Retinal pigment epithelial cell (primary cell): ENCODE measurements around the gene CENPO.

Experiments
- DNase-seq: peaks from one replicate; pipeline ENCODE4 v3.0.0-alpha.2; 2010; ENCODE audit warnings: low read depth
- H3K4me3 ChIP-seq: 2 replicates; pipeline ENCODE4 v1.5.1; 2011; ENCODE audit warnings: mild to moderate bottlenecking, low read length, control low read depth, moderate library complexity
- CTCF ChIP-seq: conservative IDR thresholded peaks from 2 replicates; pipeline ENCODE4 v1.5.1; 2011; ENCODE audit warnings: low read depth, low read length, control low read depth, inconsistent platforms

The CENPO gene

GRCh38 chr2:24839729-24840128 is 46.5 kb downstream of the CENPO start:
- no peak overlapping the region for H3K4me3 ChIP-seq
- no peak for TF ChIP-seq CTCF
- DNase-seq = no peak

GRCh38 chr2:24840164-24840869 is 47.1 kb downstream of the CENPO start:
- TF ChIP-seq CTCF = no peak
- H3K4me3 ChIP-seq = no peak overlapping the region
- DNase-seq = no peak

- DNase-seq = no peak
- no peak for TF ChIP-seq CTCF
These were observed 48.0 kb downstream of the CENPO start for GRCh38 chr2:24840962-24841945.

DNA sequence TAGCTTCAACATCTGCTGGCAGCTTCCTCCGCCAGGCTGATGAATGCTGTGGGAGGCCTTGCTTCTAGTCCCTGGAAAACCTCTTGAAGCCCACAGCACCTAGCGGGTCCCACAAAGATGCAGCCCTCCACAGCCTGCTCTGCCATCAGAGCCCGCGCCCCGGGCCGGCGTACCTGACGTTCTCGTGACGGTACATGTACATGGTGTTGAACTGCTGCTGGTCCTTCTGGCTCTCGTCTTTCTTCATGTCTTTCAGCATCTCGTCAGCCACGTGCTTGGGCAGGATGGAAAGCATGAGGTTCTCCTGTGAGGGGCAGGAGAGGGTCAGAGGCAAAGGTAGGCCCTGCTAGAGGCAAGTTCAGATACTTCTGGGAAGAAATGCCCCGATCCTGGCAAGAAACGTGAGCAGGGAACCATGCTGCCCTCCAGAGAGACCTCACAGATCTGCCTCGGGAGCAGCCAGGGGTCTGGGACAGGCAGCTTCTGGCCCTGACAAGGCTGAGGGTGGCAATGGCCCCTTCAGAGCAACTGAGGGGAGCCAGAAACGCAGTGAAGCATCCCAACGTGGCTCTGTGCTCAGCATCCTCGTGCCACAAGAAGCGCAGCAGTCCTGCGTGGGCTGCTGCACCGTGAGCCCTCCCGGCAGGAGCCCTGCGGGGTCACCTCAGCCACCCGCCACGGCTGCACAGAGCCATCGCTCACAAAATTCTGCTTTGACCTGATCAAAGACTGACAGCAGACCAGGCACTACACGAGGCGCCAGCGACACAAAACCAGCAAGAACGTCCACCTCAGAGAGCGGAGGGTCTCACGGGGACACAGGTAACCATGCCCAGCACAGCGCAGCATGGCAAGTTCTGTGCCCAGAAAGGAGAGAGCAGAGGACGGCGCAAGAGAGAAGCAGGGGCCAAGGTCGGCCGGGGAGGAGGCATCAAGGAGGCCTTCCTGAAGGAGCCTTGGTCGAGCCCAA is 49.1 kb downstream of the CENPO start:
- DNase-seq = no peak
- H3K4me3 ChIP-seq = no peak overlapping the region
- TF ChIP-seq CTCF = no peak

More at GRCh38 chr2:24840962-24841945, 48.0 kb downstream of the CENPO start:
- H3K4me3 ChIP-seq = no peak overlapping the region

GRCh38 chr2:24843330-24843860 is 50.2 kb downstream of the CENPO start:
- no peak for TF ChIP-seq CTCF
- no peak overlapping the region for H3K4me3 ChIP-seq
- no peak for DNase-seq

DNA sequence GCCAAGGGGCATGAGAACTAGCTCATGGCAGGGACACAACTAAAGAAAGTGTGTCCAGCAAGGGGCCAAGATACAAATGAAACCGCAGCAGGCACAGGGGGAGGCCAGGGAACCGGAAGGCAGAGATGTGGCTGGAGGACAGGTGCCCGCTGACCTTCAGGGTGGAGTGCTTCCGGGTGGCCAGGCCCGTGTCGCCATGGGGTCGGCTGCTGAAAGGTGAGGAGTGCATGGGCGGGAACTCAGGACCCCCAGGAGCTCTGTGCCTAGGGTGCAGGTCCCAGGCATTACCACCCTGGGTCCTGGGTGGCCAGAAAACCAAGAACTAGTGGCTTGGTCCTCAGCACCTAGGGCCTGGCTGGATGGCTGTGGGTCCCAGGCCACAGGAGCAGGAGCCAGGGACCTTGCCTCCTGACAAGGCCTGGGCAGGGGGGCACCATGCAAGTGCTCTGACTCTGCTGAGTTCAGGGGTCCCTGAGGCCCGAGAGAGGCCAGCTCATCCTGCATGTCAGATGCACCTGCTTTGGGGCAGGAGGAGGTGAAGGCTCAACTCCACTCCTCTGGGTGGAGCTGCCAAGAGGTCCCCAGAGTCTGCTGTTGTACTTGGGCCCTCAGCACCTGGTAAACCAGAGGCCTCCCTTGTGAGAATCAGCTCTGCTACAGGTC is 50.9 kb downstream of the CENPO start:
- TF ChIP-seq CTCF = no peak
- H3K4me3 ChIP-seq = no peak overlapping the region
- DNase-seq = no peak
